Subcutaneous abdominal adipose tissue (tissue), 5 donors: ENCODE measurements around the gene S100A5.
"Not testable (repeated sequence)": the region's sequence is repeated elsewhere in the genome, so short reads cannot be mapped to it uniquely, and the experiment has no call there.

Experiments
- H3K27ac ChIP-seq: one replicate; pipeline ENCODE4 v1.7.0; 2013; ENCODE audit warnings: low read depth, mild to moderate bottlenecking, inconsistent platforms, low read length, moderate library complexity
- H3K27me3 ChIP-seq, 5 donors: one replicate each; pipeline ENCODE4 v1.7.0; 2013; ENCODE audit warnings: low read length in 5 of 5, inconsistent platforms in 1 of 5; ENCODE audit not compliant: control insufficient read depth in 5 of 5, insufficient read depth in 4 of 5
- H3K36me3 ChIP-seq, 5 donors: one replicate each; pipeline ENCODE4 v1.7.0; 2013; ENCODE audit warnings: low read length in 5 of 5; ENCODE audit not compliant: control insufficient read depth in 5 of 5, insufficient read depth in 5 of 5
- H3K4me1 ChIP-seq, 5 donors: one replicate each; pipeline ENCODE4 v1.7.0; 2013; ENCODE audit warnings: low read length in 5 of 5, mild to moderate bottlenecking in 3 of 5, moderate library complexity in 1 of 5; ENCODE audit not compliant: control insufficient read depth in 5 of 5, insufficient read depth in 5 of 5
- H3K4me3 ChIP-seq, 5 donors: one replicate each; pipeline ENCODE4 v1.7.0; 2013; ENCODE audit warnings: low read length in 5 of 5, low read depth in 1 of 5
- H3K9ac ChIP-seq, 5 donors: one replicate each; pipeline ENCODE4 v1.7.0; 2013; ENCODE audit warnings: low read length in 5 of 5, mild to moderate bottlenecking in 4 of 5, moderate library complexity in 3 of 5
- H3K9me3 ChIP-seq, 5 donors: one replicate each; pipeline ENCODE4 v1.7.0; 2013; ENCODE audit warnings: low read length in 5 of 5; ENCODE audit not compliant: control insufficient read depth in 5 of 5
- donor health status: healthy.
- donor health status: healthy.
- donor health status: healthy.
- donor health status: healthy.
- donor health status: healthy.

Gene S100A5, protein sequence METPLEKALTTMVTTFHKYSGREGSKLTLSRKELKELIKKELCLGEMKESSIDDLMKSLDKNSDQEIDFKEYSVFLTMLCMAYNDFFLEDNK

DNA sequence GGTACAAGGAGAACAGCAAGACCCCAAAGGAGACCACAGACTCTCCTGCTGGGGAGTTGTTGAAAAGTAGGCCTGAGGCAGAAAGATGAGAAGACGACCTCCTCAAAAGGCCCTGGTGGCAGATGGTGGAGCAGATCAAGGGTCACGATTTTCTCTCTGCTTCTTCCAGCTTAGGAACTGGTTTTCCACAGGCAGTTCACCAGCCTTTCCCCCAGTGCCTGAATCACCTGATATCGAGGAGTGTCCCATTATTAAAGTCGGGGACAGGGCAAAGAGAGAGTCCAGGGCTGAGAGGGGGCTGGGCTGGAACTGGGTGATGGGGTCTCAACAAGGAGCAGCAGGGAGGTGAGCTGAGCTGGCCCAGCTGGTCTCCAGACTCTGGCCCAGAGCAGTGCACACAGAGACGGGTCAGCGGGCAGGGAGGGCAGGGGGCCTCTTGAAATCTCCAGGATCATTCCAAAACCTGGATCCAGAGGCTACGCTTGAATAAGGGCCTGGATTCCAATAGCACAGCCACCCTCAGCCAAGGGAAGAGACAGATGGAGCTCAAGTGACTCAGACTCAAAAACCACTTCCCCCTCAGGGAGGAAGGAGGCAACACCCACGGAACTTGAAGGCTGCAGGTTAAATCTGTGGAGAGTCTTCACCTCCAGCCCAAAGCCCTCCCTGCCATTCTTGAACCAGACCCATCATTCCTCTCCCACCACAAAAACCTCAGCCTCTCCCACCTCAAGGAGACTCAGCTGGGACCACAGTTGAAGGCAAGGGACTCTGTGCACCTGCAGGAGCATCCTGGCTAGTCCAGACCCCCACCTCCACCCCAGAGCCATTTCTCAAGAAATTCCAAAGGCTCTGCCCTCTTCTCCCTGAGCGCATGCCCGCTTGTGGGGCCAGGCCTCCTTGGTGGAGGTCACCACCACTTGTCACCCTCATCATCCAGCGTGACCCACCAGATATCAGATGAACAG is at the start of gene S100A5:
Gene S100A5 (minus strand): TSS at position 541 of the 968 bp plus-strand sequence. CDS start 743 bp downstream, outside the sequence.
- Histone ChIP-seq H3K36me3 (peaks cover 0 to 15% (median 3%) of the 10 kb centered on the region in 5 donors), H3K4me1 (peaks cover 16 to 66% (median 61%) of the 10 kb centered on the region in 5 donors), H3K27me3 (no peaks in the 10 kb centered on the region), H3K9ac (peak within 1 kb of the TSS in 1 of 5 donors; percentile 2), H3K27ac (peak within 1 kb of the TSS; percentile 2), H3K4me3 (peak within 1 kb of the TSS in 1 of 5 donors; percentile 10), H3K9me3 (no peaks in the 10 kb centered on the region)

DNA sequence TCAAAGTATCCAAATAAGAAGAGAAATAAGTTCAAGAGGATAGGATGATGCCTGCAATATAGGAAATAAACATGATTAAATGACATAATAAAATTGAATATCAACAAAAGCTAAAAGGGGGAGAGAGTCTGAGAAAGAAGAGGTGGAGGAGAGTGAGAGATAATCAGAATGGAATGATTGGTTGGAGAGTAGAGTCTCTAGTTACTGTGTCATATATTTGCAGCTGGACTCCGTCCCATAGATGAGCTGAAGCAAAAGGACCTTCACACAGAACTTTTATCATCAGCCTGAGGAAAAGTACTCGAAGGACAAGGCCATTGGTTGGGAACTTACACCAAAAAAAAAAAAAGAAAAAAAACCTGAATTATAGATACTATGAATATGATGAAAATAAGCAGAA is 47.7 kb upstream of the S100A5 start:
- H3K9me3 ChIP-seq, result no peaks in the 10 kb centered on the region
- no peak overlapping the region for H3K27ac ChIP-seq
- no peak overlapping the region for H3K4me3 ChIP-seq
- no peaks in the 10 kb centered on the region for H3K36me3 ChIP-seq
- H3K27me3 ChIP-seq, result no peaks in the 10 kb centered on the region
- no peak overlapping the region for H3K9ac ChIP-seq
- H3K4me1 ChIP-seq, result peaks cover 0 to 7% (median 2%) of the 10 kb centered on the region in 5 donors

DNA sequence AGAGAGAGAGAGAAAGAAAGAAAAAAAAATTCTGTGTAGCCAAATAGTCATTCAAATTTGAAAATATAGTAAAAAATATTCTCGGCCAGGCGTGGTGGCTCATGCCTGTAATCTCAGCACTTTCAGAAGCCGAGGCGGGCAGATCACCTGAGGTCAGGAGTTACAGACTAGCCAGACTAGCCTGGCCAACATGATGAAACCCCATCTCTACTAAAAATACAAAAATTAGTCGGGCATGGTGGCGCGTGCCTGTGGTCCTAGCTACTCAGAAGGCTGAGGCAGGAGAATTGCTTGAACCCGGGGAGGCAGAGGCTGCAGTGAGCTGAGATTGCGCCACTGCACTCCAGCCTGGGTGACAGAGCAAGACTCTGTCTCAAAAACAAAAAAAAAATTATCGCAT is 47.3 kb upstream of the S100A5 start:
- not testable (repeated sequence) for H3K9ac ChIP-seq, H3K4me1 ChIP-seq, H3K27ac ChIP-seq

DNA sequence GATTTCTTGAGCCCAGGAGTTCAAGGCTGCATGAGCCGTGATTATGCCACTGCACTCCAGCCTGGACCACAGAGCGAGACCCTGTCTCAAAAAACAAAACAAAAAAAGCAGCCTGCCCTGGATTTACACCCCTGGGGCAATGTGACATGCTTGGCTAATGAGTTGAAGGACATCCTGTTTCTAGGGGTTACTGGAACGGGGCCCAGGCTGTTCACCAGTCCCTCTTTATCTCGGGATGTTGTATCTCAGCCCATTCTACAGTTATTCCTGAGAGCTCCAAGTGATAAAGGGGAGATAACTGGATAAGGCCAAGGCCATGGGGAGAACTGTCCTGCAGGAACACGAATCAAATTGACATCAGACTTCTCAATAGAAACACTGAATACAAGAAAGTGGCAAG is 46.6 kb upstream of the S100A5 start:
- peaks cover 0 to 2% (median 0%) of the 10 kb centered on the region in 5 donors for H3K4me1 ChIP-seq
- H3K27me3 ChIP-seq, result no peaks in the 10 kb centered on the region
- no peak overlapping the region for H3K9ac ChIP-seq
- no peaks in the 10 kb centered on the region for H3K36me3 ChIP-seq
- no peak overlapping the region for H3K27ac ChIP-seq
- H3K4me3 ChIP-seq, result no peak overlapping the region
- no peaks in the 10 kb centered on the region for H3K9me3 ChIP-seq

More for the DNA sequence above, 47.3 kb upstream of the S100A5 start:
- not testable (repeated sequence) for H3K4me3 ChIP-seq, H3K27me3 ChIP-seq, H3K36me3 ChIP-seq, H3K9me3 ChIP-seq

DNA sequence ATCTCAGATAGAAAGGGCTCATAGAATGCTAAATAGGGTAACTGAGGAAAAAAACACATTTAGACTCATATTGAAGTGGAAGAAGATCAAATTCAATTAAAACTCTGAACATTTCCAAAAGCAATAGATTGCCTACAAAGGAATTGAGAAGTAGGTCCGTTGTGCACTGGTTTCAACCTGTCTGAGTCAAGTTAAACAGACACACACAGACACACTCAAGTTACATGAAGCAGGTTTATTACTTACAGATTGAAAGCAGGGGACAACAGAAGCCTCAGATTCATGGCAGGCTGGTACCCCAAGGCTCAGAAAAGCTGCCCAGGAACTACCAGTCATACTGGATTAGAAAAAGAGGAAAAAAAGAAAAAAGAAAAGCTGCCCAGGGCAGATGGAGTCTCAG is 45.6 kb upstream of the S100A5 start:
- Histone ChIP-seq H3K9ac (no peak overlapping the region), H3K27ac (no peak overlapping the region), H3K4me1 (peaks cover 0 to 2% (median 0%) of the 10 kb centered on the region in 5 donors), H3K36me3 (no peaks in the 10 kb centered on the region), H3K27me3 (no peaks in the 10 kb centered on the region), H3K4me3 (no peak overlapping the region), H3K9me3 (no peaks in the 10 kb centered on the region)

DNA sequence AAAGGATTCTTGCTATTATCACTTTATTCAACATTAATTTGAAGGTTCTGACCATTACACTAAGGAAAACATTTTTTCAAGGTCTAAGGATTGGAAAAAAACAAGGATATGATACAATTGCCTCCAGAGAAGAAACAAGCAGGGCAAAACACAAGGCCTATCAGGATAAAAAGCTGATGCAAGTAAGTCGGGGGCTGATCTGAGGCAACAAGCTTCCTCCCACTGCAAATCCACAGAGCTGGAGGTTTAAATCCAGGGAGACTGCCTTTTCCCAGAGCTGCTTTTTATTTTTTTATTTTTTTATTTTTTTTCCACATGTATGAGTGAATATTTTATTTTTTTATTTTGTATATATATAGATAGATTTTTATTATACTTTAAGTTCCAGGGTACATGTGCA is 44.3 kb upstream of the S100A5 start:
- Histone ChIP-seq H3K9ac (no peak overlapping the region), H3K36me3 (no peaks in the 10 kb centered on the region), H3K4me1 (peaks cover 0 to 2% (median 0%) of the 10 kb centered on the region in 5 donors), H3K27me3 (no peaks in the 10 kb centered on the region), H3K27ac (no peak overlapping the region), H3K4me3 (no peak overlapping the region), H3K9me3 (no peaks in the 10 kb centered on the region)

DNA sequence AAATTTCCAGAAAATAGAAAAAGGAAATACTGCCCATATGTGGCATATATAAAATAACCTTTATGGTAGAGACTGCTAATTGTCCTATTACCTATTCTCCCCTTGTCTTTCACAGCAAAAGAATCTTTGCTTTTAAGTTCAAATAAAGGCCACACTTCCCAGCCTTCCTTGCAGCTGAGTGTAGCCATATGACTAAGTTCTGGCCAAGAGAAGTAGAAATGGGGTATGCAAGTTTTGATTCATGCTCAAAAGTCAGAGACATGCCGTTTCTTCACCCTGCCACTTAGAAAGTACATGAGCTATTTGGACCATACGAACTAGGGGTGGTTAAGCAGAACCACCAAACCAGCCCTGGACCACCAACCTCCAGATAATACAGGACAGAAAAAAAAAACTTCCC is 43.2 kb upstream of the S100A5 start:
- H3K9me3 ChIP-seq, result no peaks in the 10 kb centered on the region

DNA sequence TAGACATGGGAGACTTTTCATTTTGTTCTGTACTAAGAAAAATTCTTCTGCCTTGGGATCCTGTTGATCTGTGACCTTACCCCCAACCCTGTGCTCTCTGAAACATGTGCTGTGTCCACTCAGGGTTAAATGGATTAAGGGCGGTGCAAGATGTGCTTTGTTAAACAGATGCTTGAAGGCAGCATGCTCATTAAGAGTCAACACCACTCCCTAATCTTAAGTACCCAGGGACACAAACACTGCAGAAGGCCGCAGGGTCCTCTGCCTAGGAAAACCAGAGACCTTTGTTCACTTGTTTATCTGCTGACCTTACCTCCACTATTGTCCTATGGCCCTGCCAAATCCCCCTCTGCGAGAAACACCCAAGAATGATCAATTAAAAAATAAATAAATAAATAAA is 42.8 kb upstream of the S100A5 start:
- not testable (repeated sequence) for H3K27me3 ChIP-seq, H3K4me3 ChIP-seq, H3K36me3 ChIP-seq, H3K9ac ChIP-seq, H3K27ac ChIP-seq, H3K9me3 ChIP-seq, H3K4me1 ChIP-seq

More for the DNA sequence above, 43.2 kb upstream of the S100A5 start:
- Histone ChIP-seq H3K9ac (no peak overlapping the region), H3K27ac (no peak overlapping the region), H3K4me1 (peaks cover 0 to 2% (median 0%) of the 10 kb centered on the region in 5 donors), H3K27me3 (no peaks in the 10 kb centered on the region), H3K36me3 (no peaks in the 10 kb centered on the region), H3K4me3 (no peak overlapping the region)

DNA sequence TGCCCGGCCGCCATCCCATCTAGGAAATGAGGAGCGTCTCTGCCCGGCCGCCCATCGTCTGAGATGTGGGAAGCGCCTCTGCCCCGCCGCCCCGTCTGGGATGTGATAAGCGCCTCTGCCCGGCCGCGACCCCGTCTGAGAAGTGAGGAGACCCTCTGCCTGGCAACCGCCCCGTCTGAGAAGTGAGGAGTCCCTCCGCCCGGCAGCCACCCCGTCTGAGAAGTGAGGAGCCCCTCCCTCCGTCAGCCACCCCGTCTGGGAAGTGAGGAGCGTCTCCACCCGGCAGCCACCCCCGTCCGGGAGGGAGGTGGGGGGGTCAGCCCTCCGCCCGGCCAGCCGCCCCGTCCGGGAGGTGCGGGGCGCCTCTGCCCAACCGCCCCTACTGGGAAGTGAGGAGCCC is 42.1 kb upstream of the S100A5 start:
- H3K27me3 ChIP-seq, H3K4me3 ChIP-seq, H3K36me3 ChIP-seq, H3K9me3 ChIP-seq, H3K27ac ChIP-seq, H3K9ac ChIP-seq: not testable (repeated sequence)
- peaks cover 1 to 12% (median 7%) of the 10 kb centered on the region in 5 donors for H3K4me1 ChIP-seq

DNA sequence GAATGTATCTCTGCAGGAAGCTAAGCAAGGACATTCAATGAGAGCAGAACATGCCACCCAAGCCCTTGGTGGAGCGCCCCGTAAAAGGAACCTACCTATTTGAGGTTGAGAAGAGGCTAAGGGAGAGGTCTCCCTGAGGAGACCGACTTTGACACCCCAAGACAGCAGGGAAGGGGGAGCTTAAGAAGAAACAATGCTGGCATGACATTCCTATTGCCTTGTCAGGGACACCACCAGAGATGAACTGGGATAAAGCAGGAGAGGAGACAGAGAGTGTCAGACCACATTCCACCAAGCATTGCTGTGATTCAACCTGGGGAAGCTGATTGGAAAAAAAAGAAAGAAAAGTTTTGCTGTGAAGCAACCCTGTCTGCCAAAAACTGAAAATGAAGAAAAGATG is 38.2 kb upstream of the S100A5 start:
- Histone ChIP-seq H3K9me3 (no peaks in the 10 kb centered on the region), H3K27ac (no peak overlapping the region), H3K36me3 (no peaks in the 10 kb centered on the region)

More for the DNA sequence above, 38.2 kb upstream of the S100A5 start:
- H3K27me3 ChIP-seq, result no peaks in the 10 kb centered on the region
- peaks cover 3 to 15% (median 10%) of the 10 kb centered on the region in 5 donors for H3K4me1 ChIP-seq
- no peak overlapping the region for H3K4me3 ChIP-seq
- no peak overlapping the region for H3K9ac ChIP-seq
